OCI-LY1 (cell line): ENCODE data around the gene RGS1.

ENCODE experiments used
- EZH2 ChIP-seq: fragments of 200-600 bp; sonication (generic), shearing (Covaris generic); IDR thresholded peaks from 2 replicates; pipeline ENCODE4 v1.8.0; 2017; ENCODE audit warnings: borderline replicate concordance, mixed run types, mild to moderate bottlenecking, antibody characterized with exemption, low read length, moderate library complexity, mixed read lengths
- TF ChIP-seq, protein P1 (sequence below): fragments of 200-600 bp; sonication (generic), shearing (Covaris generic); IDR thresholded peaks from 2 replicates; pipeline ENCODE4 v1.5.1; 2017; ENCODE audit warnings: mild to moderate bottlenecking, antibody characterized with exemption, low read length, moderate library complexity, mixed read lengths

DNA sequence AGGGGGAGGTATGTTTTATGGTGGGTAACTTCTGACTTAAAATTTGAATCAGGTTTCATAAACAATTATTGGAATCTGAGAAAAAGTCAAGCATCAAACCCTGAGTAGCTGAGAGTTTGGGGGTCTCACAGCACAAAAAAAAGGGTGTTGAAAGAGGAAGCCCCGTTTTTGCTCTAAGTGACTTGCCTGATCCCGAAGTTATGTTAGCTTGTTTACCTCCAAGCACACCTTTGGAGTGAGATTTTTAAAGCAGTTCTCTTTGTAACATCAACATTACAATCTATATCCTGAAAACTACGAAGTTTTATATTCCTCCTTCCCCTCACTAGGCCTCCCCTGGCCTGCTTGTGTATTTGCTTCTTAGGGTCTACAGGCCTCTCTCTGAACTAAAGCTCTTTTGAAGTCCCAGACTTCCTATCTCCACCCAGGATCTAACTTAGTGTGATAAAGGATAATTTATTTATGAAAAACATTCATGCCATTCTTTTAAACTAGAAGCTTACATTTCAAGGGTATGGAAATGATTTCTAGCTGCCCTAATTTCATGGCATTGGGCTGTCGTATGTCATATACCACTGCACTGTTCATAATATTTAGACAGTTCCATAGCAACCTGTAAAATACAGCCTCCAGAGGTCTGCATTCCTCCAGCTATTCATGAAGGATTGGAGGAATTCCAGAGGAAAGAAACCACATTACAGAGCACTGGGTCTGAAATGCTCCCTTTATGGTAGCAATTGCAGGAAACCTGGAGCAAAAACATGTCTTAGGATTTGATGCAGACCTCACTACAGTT is 36.1 kb upstream of the RGS1 start:
- TF ChIP-seq, protein P1, sequence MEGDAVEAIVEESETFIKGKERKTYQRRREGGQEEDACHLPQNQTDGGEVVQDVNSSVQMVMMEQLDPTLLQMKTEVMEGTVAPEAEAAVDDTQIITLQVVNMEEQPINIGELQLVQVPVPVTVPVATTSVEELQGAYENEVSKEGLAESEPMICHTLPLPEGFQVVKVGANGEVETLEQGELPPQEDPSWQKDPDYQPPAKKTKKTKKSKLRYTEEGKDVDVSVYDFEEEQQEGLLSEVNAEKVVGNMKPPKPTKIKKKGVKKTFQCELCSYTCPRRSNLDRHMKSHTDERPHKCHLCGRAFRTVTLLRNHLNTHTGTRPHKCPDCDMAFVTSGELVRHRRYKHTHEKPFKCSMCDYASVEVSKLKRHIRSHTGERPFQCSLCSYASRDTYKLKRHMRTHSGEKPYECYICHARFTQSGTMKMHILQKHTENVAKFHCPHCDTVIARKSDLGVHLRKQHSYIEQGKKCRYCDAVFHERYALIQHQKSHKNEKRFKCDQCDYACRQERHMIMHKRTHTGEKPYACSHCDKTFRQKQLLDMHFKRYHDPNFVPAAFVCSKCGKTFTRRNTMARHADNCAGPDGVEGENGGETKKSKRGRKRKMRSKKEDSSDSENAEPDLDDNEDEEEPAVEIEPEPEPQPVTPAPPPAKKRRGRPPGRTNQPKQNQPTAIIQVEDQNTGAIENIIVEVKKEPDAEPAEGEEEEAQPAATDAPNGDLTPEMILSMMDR: no peak
- TF ChIP-seq EZH2: no peak
